PFSK-1 (cell line): ENCODE measurements around the gene CCDC12.

Experiments used
- POLR2AphosphoS5 ChIP-seq: IDR thresholded peaks from 2 replicates; pipeline ENCODE4 v1.6.1; 2012; ENCODE audit warnings: low read depth, mild to moderate bottlenecking, control low read depth, low read length, moderate library complexity
- TAF1 ChIP-seq: IDR thresholded peaks from 2 replicates; pipeline ENCODE4 v1.6.1; 2012; ENCODE audit warnings: low read length, control low read depth, borderline replicate concordance; ENCODE audit not compliant: insufficient read depth
- TF ChIP-seq, protein P1 (sequence below), 2 experiments: IDR thresholded peaks; 2 replicates each; pipeline versions ENCODE4 v1.6.1 to v1.8.0; 2011 to 2012; ENCODE audit warnings: low read depth in 2 of 2, low read length in 2 of 2, control low read depth in 1 of 2, inconsistent platforms in 1 of 2, mild to moderate bottlenecking in 1 of 2, moderate library complexity in 1 of 2; ENCODE audit not compliant: insufficient read depth in 1 of 2

DNA sequence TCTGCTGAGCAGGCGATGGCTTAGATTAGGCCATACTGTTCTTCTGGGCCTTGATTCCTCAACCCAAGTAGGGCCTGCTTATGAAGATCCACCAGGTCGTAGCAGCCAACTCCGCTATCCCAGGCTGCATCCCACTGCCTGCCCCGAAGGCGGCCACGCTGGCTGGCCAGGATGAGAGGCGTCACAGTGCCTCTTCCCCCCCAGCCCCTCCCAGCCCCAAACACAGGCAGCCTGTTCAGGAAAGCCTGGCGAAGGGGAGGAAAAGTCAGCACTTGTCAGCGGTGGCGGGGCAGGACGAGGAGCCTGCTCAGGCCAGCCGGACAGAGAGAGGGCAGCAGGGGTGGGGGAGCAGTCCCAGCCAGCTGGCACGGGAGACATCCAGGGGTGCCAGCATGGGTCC lies 87.8 kb downstream of the CCDC12 start:
- TF ChIP-seq POLR2AphosphoS5: no peak
- TF ChIP-seq, protein P1, sequence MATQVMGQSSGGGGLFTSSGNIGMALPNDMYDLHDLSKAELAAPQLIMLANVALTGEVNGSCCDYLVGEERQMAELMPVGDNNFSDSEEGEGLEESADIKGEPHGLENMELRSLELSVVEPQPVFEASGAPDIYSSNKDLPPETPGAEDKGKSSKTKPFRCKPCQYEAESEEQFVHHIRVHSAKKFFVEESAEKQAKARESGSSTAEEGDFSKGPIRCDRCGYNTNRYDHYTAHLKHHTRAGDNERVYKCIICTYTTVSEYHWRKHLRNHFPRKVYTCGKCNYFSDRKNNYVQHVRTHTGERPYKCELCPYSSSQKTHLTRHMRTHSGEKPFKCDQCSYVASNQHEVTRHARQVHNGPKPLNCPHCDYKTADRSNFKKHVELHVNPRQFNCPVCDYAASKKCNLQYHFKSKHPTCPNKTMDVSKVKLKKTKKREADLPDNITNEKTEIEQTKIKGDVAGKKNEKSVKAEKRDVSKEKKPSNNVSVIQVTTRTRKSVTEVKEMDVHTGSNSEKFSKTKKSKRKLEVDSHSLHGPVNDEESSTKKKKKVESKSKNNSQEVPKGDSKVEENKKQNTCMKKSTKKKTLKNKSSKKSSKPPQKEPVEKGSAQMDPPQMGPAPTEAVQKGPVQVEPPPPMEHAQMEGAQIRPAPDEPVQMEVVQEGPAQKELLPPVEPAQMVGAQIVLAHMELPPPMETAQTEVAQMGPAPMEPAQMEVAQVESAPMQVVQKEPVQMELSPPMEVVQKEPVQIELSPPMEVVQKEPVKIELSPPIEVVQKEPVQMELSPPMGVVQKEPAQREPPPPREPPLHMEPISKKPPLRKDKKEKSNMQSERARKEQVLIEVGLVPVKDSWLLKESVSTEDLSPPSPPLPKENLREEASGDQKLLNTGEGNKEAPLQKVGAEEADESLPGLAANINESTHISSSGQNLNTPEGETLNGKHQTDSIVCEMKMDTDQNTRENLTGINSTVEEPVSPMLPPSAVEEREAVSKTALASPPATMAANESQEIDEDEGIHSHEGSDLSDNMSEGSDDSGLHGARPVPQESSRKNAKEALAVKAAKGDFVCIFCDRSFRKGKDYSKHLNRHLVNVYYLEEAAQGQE (IDR thresholded peaks at IDR 0.05; ENCODE audit: insufficient read depth in 1 of 2, low read depth in 2 of 2, low read length in 2 of 2): no peak
- no peak for TF ChIP-seq TAF1
